ENCODE measurements around the gene PKP4.

PKP4 gene

DNA sequence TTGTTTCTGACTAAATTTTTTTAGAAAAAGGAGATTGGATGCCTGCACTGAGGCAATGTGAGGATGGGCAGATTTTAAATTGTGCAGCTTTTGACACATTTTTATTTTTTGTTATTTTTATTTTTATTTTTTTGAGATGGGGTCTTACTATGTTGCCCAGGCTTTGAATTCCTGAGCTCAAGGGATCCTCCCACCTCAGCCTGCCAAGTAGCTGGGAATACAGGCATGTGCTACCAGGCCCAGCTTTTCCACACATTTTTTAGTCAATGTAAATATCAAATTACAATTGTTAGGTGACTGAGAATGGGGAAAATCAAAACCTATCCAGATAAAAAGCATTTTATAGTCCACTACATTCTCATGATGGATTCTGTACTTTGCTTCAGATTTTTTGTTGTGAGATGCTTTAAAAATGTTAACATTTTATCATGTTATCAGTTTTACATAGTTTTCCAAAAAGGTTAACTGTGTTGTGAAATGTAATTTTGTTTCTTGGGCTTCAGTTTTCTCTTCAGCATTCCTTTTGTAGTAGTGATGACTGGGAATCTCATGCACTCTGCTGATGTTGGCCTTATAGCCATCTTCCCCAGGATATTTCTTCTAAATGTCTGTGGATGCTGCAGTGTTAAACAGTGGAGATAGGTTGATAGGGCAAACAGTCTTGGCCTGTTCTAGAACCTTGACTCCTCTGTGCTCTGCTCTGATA, 41.4 kb downstream of the PKP4 start:
- FAIRE-seq, result no peak

DNA sequence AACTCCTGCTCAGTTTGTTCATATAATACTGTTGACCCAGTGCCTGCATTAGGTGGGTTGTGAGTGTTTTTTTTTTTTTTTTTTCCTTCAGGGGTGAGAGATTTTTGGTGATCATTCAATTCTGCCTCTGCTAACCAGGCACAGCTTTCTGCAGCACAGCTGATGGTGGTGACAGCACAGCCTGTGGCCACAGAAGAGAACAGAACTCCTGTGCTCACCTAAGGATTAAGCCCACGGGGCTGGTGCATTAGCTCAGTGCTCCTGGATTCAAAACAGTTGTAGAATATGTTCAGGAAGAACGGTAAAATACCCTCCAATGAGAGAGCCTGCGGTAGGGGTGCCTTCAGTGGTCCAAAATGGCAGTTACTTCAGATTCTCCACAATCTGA, 42.0 kb downstream of the PKP4 start:
- no peak for FAIRE-seq

DNA sequence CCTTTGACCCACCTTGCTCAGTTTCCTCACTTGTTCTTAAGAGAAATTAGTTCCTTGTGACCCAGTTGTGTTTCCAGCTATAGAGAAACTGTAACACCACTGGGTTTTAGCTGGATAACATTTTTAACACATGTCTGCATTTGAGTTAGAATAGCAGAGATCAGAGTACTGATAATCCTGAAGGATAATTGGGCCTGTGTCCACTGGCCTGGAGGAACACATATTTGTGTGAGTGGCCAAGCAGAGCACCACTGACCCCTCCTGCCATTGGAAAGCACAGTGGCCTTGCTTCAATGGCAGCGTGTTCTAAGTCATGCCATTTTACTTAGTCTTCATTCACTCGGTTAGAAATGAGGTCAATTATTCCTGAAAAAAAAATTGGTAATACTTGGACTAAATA, 42.6 kb downstream of the PKP4 start:
- no peak for FAIRE-seq

DNA sequence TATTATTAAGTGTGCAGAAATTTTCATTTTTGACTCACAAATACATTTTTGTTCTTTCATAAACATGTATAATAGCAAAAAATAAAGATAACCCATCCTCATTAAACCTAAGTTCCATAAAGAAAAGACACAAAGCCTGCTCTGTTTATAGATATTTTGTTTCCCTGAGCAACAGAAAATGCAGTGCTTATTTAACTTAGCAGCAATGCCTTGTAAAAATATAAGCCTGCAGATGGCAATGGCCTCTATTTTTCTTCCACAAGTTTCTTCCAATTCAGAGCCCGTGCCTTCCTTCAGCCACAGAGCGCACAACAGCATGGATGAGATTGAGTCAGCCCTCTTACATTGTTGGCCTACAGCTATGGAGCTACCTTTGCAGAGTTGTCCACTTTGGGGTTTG, 43.6 kb downstream of the PKP4 start:
- FAIRE-seq, result no peak

DNA sequence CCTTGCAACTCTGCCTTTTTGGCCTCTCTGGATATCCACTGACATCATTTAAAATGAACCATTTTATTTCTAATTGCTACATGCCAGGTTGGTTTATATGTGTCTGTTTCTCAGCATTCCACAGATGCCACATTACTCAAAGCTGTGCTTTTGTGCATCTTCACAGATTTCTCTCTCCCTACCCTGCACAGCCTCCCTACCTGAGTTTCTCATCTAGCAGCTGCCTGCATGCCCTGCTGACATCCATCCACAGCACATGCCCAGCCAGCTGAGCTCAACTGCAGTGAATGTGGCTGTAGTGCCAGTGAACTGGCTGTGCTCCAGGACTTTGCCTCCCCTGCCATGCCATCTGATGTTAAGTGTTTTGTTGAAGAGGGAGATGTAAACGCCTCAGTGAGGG, 44.5 kb downstream of the PKP4 start:
- FAIRE-seq, result no peak

DNA sequence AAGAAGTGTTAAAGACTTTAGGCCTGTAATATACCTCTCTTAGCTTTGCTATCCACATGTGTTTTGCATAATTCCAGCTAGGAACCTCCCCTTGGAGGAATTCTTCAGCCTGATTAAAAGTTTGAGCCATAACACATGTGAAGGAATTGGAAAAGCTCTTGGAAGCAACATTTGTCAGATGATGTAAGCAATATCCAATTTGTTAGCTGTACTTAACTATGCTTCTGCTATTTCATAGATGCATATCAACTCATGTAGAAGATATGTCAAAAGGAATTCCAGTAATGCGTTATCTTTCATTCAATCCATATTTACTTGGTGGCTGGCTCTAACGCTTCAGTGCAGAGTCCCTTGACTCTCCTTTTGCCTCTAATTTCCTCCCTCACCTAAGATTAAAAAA, 46.2 kb downstream of the PKP4 start:
- no peak for FAIRE-seq

DNA sequence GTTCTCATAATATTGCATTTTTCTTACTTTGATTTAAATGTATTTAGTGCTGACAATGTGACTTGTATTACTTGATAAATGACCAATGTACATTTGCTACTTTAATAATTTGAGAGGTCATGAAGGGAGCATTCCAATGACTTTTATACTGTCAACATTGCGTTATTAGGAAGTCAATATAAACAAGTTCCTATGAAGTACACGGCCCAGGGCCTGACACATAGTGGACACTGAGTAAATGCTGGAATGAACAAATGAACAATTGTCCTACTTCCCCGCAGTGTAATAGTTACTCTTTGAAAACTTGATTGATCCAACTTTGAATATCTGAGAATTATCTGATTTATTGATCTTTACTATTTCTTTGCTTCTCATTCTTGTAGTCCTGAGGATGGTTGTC, 47.3 kb downstream of the PKP4 start:
- no peak for FAIRE-seq

DNA sequence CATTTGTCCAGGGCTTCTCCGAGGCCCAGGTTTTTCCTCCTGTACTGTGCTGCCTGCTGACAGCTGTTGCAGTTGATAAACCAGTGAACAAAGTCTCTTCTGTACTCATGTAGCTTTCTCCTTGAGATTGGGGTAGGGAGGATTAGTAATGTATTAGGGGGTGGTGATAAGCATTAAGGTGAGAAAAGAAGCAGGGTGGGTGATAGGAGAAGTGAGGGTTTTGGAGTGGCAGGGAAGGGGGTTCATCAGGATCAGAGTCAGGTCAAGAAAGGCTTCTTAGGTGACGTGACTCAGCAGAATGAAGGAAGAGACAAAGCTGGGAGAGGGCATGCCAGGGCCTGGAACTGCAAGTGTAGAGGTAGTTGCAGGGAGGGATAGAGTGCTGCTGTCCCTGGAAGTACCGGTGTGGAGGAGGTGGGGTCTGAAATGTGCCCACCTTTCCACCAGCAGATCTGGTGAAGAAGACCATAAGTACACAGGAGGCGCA, 48.7 kb downstream of the PKP4 start:
- FAIRE-seq, result no peak

DNA sequence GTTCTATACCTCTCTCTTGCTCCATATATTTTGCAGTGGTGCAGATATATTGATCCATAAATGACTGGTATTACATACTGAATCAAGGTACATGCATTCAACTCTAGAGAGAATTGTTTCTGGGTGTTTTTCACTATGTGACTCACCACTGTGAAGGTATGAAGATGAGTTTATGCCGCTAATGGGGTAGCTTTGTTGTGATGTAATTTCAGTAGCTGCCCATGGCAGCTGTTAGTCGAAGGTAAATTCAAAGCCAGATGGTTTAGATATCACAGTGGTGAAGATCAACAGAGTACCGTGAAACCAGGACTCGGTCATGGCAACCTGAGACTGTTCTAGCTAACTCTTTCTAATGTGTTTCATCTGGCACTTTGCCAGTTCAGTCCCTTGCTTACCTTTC, 50.4 kb downstream of the PKP4 start:
- no peak for FAIRE-seq

DNA sequence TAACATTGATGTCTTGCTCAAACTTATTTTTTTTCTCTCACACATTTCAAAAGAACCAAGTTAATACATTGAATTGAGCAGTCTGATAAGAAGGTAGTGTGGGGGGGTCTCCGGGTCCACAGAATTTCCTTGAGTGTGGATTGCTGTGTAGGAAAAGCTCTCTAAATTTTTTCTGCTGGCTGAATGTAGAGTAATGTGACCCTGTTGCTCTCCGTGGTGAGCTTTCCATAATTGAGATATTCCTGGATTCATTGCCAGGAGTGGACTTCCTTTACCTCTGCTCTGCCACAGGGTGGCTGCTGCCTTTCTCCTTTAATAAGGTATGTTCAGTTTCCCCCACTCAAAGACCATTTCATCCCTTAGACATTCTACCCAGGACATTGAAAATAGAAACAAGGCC, 50.9 kb downstream of the PKP4 start:
- FAIRE-seq, result no peak

DNA sequence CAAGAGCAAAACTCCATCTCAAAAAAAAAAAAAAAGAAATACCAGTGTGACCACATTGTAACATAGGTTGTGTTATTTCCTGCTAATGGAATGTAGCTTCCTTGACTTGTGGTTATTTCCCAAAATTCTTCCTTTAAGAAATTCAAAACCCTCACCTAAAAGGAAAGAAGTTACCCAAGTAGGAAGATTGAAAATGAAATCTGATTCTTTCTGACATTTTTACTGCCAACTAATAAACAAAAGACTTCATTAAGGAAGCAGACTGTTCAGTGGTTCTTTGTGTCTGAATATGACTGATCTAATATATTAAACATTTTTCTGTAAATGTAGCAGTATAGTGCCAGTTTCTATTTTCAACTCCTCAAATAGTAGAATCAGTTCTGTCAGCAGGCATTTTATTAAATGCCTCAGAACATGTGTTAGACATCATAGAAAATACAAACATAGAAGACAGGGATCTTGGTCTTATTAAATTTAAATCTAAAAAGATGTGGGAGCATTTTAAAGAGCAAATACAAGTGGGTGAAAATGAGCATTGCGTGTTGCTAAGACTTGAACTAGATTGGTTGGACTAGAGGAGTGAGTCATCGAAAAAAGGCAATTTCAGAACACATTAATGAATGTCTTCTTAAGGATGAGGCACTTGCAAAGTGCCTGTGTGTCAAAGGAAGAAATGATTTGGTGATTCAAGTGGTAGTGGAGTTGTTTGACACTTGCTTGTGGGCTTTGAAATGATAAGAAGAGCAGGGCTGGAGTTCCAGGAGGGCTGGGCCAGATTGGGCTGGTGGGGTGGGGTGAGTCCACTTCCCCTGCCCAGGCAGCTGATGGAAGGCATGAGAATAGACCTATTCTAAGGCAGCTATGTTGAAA, 53.4 kb downstream of the PKP4 start:
- FAIRE-seq, result no peak

DNA sequence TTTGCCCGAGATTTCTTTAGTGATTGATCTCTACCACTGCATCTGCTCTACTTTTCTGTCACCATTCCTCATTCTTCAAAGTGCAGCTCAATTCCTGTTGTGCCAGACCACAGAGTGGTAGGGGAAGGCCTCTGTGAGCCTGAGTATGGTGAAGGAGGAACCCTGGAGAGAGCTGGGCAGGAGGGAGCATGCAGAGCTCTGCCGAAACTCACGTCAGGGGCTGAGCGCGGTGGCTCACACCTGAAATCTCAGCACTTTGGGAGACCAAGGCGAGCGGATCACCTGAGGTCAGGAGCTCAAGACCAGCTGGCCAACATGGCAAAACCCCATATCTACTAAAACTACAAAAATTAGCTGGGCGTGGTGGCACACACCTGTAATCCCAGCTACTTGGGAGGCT, 54.1 kb downstream of the PKP4 start:
- FAIRE-seq, result no peak

DNA sequence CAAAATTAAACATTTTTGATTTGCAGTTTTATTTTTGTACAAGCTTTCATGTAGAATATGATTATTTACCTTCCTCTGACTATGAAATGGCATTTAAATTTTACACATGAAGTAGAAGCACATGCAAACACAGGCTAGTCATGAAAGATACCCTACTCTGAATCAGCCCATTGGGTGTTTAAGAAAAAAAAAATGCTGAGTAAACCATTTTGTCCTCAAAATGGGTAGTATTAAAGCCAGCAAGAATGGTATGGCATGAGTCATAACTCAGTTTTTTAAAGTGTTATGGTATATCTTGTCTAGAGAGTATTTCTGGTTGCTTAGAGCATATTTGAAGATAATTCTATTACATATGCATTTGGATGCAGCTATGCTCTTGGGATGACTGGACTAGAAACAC, 55.0 kb downstream of the PKP4 start:
- no peak for FAIRE-seq

DNA sequence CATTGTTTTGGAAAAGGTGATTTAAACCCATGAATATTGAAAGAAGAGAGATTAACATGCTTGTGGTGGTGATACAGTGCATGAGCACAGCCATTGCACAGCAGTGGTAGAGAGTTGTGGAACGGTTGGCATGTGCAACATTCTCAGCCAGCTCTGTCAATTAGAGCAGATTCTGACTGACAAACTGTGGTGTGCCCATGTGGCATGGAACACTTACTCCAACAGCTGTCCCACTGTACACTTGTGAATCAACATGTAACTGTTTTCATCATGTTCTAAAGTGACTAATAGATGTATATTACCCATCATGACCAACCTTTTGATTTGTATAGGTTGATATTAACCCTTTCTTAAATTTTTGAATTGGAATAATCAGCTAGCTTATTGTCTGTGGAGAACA, 55.6 kb downstream of the PKP4 start:
- no peak for FAIRE-seq

DNA sequence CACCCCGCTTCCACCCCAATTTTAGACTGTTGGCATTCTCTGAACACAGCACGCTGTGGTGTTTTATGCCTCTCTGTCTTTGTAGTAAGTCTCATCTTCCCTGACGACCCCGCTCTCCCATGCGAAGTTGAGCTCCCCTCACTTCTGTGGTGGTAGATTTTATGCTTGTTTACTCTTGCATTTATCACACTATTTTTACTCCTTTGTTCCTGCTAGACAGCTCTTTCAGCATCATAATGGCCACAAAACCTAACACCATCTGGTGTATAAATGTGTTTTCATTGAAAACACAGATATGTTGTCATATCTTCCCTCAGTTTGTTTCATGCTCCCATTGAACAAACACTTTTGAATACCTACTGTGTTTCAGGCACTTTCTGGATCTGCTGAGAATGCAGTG, 57.1 kb downstream of the PKP4 start:
- FAIRE-seq, result no peak

DNA sequence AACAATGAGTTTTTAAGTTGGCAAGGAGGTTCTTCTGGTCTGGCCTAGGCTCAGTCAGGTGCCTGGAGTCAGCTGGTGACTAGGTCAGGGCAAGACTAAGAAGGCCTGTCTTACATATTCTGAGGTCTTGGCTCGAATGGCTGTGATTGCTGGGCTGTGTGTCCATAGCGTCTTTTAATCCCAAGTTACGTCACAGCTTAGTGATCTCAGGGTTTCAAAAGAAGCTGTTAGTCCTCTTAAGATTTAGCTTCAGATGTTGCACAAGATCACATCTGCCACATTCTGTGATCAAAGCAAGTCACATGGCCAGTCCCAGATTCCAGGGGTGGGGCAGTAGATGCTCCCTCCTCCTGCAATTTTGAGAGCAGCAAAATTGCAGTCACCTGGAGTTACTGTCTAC, 61.3 kb downstream of the PKP4 start:
- no peak for FAIRE-seq

DNA sequence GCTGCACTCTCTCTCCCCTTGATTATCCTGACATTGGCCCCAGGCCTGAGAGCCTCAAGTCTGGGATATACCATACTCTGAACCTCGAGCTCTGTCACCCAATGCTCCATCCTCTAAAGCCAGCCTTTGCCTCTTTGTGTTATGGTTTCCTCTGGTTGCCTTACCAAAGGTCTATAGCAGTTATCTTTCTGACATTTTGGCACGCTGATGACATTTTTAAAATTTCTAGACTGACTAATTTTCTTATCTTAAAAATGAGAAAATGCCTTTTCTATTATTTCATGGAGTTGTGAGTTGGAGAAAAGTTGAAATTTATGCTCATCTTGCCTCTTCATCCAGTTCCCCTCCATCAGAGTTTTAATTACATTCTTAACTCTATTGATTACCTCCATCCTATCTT, 62.7 kb downstream of the PKP4 start:
- no peak for FAIRE-seq

DNA sequence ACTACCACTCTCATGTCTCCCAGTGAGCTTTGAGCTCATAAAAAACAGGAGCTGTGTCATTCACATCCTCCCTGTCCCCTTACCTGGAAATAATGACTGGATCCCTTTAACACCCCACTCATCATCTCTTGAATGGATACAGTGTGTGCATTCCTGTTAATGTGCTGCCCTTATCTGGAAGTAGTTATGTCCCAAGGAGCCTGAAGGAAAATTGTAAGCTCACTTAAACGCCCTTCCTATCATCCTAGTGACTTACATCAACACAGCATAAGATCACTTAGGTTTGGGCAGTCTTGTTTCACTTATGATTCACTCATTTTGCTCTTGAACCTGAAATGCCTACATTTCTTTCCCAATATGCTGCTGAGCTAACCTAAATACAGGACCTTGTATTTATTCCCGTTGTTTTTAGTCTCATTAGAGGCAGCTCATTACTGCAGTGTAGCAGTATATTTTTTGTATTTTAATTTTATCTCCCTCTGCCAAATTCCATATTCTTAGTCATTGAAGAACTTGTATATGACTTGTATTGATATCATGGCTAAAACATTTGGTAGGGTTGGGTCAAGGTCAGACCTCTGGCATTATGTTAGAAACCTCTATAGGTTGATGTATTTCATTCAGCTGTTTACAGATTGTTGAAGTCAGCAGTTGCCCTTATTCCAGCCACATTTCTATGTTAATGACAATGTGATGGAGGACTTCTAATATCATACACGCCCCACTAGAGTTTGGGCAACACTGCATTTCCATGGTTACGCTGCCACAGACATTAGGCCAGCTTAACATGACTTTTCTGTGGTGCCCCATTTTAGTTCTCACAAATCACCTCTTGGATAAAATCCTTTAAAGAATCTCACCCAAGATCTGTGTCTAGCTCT, 72.9 kb downstream of the PKP4 start:
- FAIRE-seq, result no peak

DNA sequence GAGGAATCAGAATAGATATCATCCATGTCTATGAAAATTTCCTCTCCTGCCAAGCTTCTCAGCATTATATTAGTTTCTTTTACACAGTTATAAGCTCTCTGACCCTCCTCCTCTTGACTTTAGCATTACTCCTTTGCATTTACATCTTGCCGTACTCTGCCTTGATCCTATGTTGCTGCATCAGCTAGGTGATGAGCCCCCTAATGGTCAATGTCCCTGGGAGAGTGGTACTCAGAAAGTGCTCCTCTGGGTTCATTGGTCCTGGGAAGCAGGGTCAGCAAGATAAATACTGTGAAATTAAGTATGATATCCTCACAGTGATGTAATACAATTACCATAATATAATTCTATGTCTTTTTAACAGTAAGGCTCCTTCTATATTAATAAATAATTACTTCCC, 74.1 kb downstream of the PKP4 start:
- no peak for FAIRE-seq

DNA sequence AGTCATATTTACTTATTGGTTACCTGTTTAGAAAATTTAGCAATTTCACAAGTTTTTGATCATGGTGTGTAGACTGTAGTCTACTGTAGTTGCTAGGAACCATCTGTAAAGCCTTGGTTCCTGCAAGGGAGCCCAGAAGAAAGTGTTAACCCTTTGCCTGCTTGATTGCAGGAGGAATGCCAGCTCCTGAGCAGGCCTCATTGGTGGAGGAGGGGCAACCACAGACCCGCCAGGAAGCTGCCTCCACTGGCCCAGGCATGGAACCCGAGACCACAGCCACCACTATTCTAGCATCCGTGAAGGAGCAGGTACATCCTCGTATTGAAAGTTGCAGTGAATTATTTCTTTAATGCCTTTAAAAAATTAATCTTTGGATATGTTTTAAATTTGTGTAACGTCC, 76.3 kb downstream of the PKP4 start:
- no peak for FAIRE-seq

DNA sequence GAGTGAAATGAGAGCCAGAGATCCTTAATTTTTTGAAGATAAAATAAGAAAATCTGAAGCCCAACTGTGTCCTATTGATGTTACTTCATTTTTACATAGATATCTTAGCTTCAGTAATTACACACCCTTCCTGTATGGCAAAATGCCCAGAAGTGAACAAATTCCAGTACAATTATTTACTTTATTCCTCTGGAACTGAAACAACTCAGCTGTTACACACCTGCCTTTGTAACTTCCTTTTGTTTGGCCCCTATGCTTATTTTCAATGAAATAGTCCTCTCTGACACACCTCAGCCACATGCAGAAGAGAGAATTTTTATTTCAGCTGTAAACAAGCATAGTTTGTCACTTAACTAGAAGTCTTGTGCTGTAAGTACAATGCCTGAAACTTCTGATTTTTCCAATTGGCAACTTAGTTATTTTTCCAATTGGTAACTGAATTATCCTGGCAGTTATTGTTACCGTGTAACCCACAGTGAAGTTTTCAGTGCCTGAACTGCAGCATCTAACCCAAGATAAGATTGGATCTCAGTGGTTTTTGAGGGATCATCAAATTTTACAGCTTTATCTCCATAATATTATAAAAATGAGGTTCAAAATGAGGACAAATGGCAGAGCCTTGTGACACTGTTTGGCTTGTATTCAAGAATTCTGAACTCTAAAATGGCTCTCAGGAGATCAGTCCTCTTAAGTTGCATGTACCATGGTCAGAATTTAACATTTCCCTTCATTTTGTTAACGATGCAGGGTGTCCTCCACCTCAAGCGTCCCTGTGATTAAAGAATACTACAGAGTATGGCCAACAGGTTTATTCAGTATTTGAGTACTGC, 82.6 kb downstream of the PKP4 start:
- FAIRE-seq, result no peak

DNA sequence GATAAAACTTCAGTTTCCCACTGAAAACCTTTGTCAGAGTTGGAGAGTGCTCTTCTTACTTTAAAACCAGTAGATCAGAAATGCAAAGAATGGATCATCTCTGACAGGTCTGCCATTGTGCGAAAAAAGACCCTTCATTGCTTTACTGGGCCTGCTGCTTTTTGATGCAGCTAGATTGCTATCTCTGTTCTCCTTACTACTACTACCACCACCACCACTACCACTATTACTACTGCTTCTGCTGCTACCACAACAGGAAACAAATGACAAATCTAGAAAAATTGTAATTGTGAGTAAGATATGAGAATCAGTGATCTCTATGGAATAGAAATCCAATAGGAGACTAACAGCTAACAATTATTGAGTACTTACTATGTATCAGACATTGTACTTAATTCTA, 85.8 kb downstream of the PKP4 start:
- FAIRE-seq, result no peak

DNA sequence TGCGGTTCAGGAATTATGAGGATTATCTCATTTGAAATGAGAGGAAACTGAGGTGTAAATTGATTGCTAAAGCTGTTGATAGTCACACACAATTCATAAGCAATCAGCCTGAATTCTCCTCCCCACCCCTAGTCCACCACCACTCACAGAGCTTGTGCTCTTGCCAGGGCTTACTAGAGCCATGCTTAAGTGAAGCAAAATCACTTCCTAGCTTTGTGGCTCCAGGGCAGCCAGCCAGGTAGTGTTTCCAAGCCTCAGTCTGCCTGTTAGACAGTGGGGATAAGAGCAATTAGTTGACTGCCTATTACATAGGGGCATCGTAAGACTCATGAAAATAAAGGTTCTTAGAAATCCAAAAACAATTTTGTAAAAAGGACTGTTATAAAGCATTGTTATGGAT, 87.2 kb downstream of the PKP4 start:
- no peak for FAIRE-seq
